ENCODE results near the gene TSPOAP1. TPM values are rescaled to one million over a fixed set of nuclear protein-coding genes. Genes with fewer than 3 reads are reported as not detected.

Gene TSPOAP1
- total RNA-seq, 2 donors from 2014 or later, result 6.1 to 7.9 TPM

- no peak for DNase-seq
- intact Hi-C loops (cut with DNase I, micrococcal nuclease), result no loop called here
- ATAC-seq, result no peak
Measured at GRCh38 chr17:58332778-58333735, 4.5 kb upstream of the TSPOAP1 start.

- intact Hi-C loops (cut with DNase I, micrococcal nuclease), result no loop called here
- DNase-seq (peak; percentile 77 to 85), ATAC-seq (peak; percentile 32)
Measured at GRCh38 chr17:58331815-58332777, 3.5 kb upstream of the TSPOAP1 start.

GRCh38 chr17:58330997-58331814 lies 2.6 kb upstream of the TSPOAP1 start:
- intact Hi-C loops (cut with DNase I, micrococcal nuclease), result no loop called here
- peak; percentile 55 to 62 for DNase-seq
- ATAC-seq, result peak; percentile 8

- DNase-seq (no peak), ATAC-seq (no peak)
- intact Hi-C loops (cut with DNase I, micrococcal nuclease), result no loop called here
Measured at GRCh38 chr17:58330538-58330996, 2.0 kb upstream of the TSPOAP1 start.

GRCh38 chr17:58329810-58330537 lies 1.4 kb upstream of the TSPOAP1 start:
- DNase-seq (no peak), ATAC-seq (no peak)
- intact Hi-C loops (cut with DNase I, micrococcal nuclease), result no loop called here

GRCh38 chr17:58329035-58329809 lies 627 bp upstream of the TSPOAP1 start:
- intact Hi-C loops (cut with DNase I, micrococcal nuclease), result no loop called here
- ATAC-seq, result peak; percentile 4
- no peak for DNase-seq

- intact Hi-C loops (cut with DNase I, micrococcal nuclease), result no loop called here
- ATAC-seq (no peak), DNase-seq (no peak)
Measured at GRCh38 chr17:58327363-58328194, 1.0 kb downstream of the TSPOAP1 start.

GRCh38 chr17:58326609-58327362 lies 1.8 kb downstream of the TSPOAP1 start:
- ATAC-seq (no peak), DNase-seq (no peak)
- intact Hi-C loops (cut with DNase I, micrococcal nuclease), result no loop called here

GRCh38 chr17:58325976-58326468 lies 2.6 kb downstream of the TSPOAP1 start:
- ATAC-seq, result no peak
- DNase-seq, result no peak
- intact Hi-C loops (cut with DNase I, micrococcal nuclease), result no loop called here

- ATAC-seq (no peak), DNase-seq (no peak)
- intact Hi-C loops (cut with DNase I, micrococcal nuclease), result no loop called here
Measured at GRCh38 chr17:58325289-58325726, 3.3 kb downstream of the TSPOAP1 start.

GRCh38 chr17:58324409-58325288 lies 3.9 kb downstream of the TSPOAP1 start:
- intact Hi-C loops (cut with DNase I, micrococcal nuclease), result no loop called here
- DNase-seq (peak in 1 of 2 donors; percentile 66), ATAC-seq (peak; percentile 90)

GRCh38 chr17:58324056-58324408 lies 4.6 kb downstream of the TSPOAP1 start:
- DNase-seq (no peak), ATAC-seq (no peak)
- intact Hi-C loops (cut with DNase I, micrococcal nuclease), result no loop called here

- DNase-seq, result no peak
- no peak for ATAC-seq
- intact Hi-C loops (cut with DNase I, micrococcal nuclease), result no loop called here
Measured at GRCh38 chr17:58323366-58324055, 5.1 kb downstream of the TSPOAP1 start.

- no peak for DNase-seq
- intact Hi-C loops (cut with DNase I, micrococcal nuclease), result no loop called here
- ATAC-seq, result no peak
Measured at GRCh38 chr17:58322581-58323185, 5.9 kb downstream of the TSPOAP1 start.

Data from left colon (tissue), 2 donors.